ENCODE measurements around the gene HIF3A.
"Not testable (repeated sequence)": the region's sequence is repeated elsewhere in the genome, so short reads cannot be mapped to it uniquely, and the experiment has no call there.

HIF3A gene

GRCh38 chr19:46365561-46365960 is 68.7 kb downstream of the HIF3A start:
- no peak for DNase-seq

- no peak for DNase-seq
These were observed 69.9 kb downstream of the HIF3A start for GRCh38 chr19:46366620-46367292.

GRCh38 chr19:46367426-46367825 is 70.6 kb downstream of the HIF3A start:
- DNase-seq: no peak

GRCh38 chr19:46368116-46368515 is 71.3 kb downstream of the HIF3A start:
- DNase-seq: no peak

GRCh38 chr19:46369817-46370216 is 73.0 kb downstream of the HIF3A start:
- no peak for DNase-seq

GRCh38 chr19:46371371-46371901 is 74.6 kb downstream of the HIF3A start:
- no peak for DNase-seq

GRCh38 chr19:46372901-46373490 is 76.2 kb downstream of the HIF3A start:
- no peak for DNase-seq

- DNase-seq: peak; percentile 79
These were observed 76.9 kb downstream of the HIF3A start for GRCh38 chr19:46373491-46374359.

GRCh38 chr19:46374536-46375475 is 78.0 kb downstream of the HIF3A start:
- DNase-seq: no peak

GRCh38 chr19:46375476-46376067 is 78.7 kb downstream of the HIF3A start:
- DNase-seq: not testable (repeated sequence)

GRCh38 chr19:46376241-46377153 is 79.7 kb downstream of the HIF3A start:
- no peak for DNase-seq

GRCh38 chr19:46378268-46378667 is 81.4 kb downstream of the HIF3A start:
- no peak for DNase-seq

GRCh38 chr19:46380690-46381089 is 83.8 kb downstream of the HIF3A start:
- no peak for DNase-seq

GRCh38 chr19:46381346-46381745 is 84.5 kb downstream of the HIF3A start:
- no peak for DNase-seq

GRCh38 chr19:46381756-46382345 is 85.0 kb downstream of the HIF3A start:
- DNase-seq: no peak

GRCh38 chr19:46383171-46383815 is 86.5 kb downstream of the HIF3A start:
- no peak for DNase-seq

GRCh38 chr19:46383846-46384245 is 87.0 kb downstream of the HIF3A start:
- DNase-seq: no peak

- no peak for DNase-seq
These were observed 87.6 kb downstream of the HIF3A start for GRCh38 chr19:46384396-46384795.

GRCh38 chr19:46385636-46386035 is 88.8 kb downstream of the HIF3A start:
- no peak for DNase-seq

- DNase-seq: no peak
These were observed 89.3 kb downstream of the HIF3A start for GRCh38 chr19:46386151-46386550.

Data from right forelimb (tissue), 1 donor.